Neuronal stem cell (in vitro differentiated cells): Measurements from ENCODE around the gene TUBG2.
A peak's percentile ranks its signal among the peaks of the same experiment; 100 is the strongest.
"Not testable (repeated sequence)": the region's sequence is repeated elsewhere in the genome, so short reads cannot be mapped to it uniquely, and the experiment has no call there.

ENCODE experiments used
- DNase-seq: peaks from one replicate; pipeline ENCODE4 v3.0.0-alpha.2; 2013; ENCODE audit warnings: low spot score
- H2AFZ ChIP-seq: one replicate; pipeline ENCODE4 v1.6.1; 2013; ENCODE audit warnings: mild to moderate bottlenecking, low read length, inconsistent platforms
- H2AK5ac ChIP-seq: 2 replicates; pipeline ENCODE4 v1.6.1; 2013; ENCODE audit warnings: low read depth, mild to moderate bottlenecking, inconsistent platforms, low read length, moderate library complexity, mixed read lengths
- H2BK120ac ChIP-seq: 2 replicates; pipeline ENCODE4 v1.6.1; 2013; ENCODE audit warnings: low read depth, mild to moderate bottlenecking, inconsistent platforms, low read length, moderate library complexity, mixed read lengths
- H2BK12ac ChIP-seq: one replicate; pipeline ENCODE4 v1.6.1; 2013; ENCODE audit warnings: low read length, inconsistent platforms
- H2BK15ac ChIP-seq: 2 replicates; pipeline ENCODE4 v1.6.1; 2013; ENCODE audit warnings: mild to moderate bottlenecking, low read length, inconsistent platforms, mixed read lengths
- H2BK5ac ChIP-seq: one replicate; pipeline ENCODE4 v1.6.1; 2013; ENCODE audit warnings: inconsistent platforms, mild to moderate bottlenecking, low read length, moderate library complexity
- H3K14ac ChIP-seq: one replicate; pipeline ENCODE4 v1.6.1; 2013; ENCODE audit warnings: low read length, inconsistent platforms
- H3K18ac ChIP-seq: 2 replicates; pipeline ENCODE4 v1.6.1; 2013; ENCODE audit warnings: low read length, inconsistent platforms
- H3K23ac ChIP-seq: 2 replicates; pipeline ENCODE4 v1.6.1; 2013; ENCODE audit warnings: low read depth, mild to moderate bottlenecking, mixed read lengths, low read length, inconsistent platforms; ENCODE audit not compliant: poor library complexity
- H3K27ac ChIP-seq: replicated peaks from 3 replicates; pipeline ENCODE4 v1.5.1; 2013; ENCODE audit warnings: low read length, inconsistent platforms
- H3K27me3 ChIP-seq, 3 experiments: 2 replicates each; pipeline ENCODE4 v1.6.1; 2013; ENCODE audit warnings: low read length in 3 of 3, mild to moderate bottlenecking in 2 of 3, inconsistent platforms in 1 of 3, low read depth in 1 of 3, mixed read lengths in 1 of 3, moderate library complexity in 1 of 3; ENCODE audit not compliant: control insufficient read depth in 3 of 3, insufficient read depth in 3 of 3
- H3K36me3 ChIP-seq, 2 donors: replicated peaks in 1 of 2; 2 replicates each; pipeline ENCODE4 v1.6.1; 2013; ENCODE audit warnings: low read length in 2 of 2; ENCODE audit not compliant: control insufficient read depth in 2 of 2, insufficient read depth in 2 of 2
- H3K4ac ChIP-seq: 2 replicates; pipeline ENCODE4 v1.6.1; 2013; ENCODE audit warnings: inconsistent platforms, mild to moderate bottlenecking, low read length, moderate library complexity
- H3K4me1 ChIP-seq, 2 donors: 1 replicate in 1 of 2; 2 replicates in 1 of 2; pipeline ENCODE4 v1.6.1; 2013; ENCODE audit warnings: low read length in 2 of 2, low read depth in 1 of 2; ENCODE audit not compliant: control insufficient read depth in 2 of 2, insufficient read depth in 1 of 2
- H3K4me2 ChIP-seq: one replicate; pipeline ENCODE4 v1.6.1; 2013; ENCODE audit warnings: mild to moderate bottlenecking, low read length, inconsistent platforms; ENCODE audit not compliant: insufficient read depth, poor library complexity, severe bottlenecking
- H3K4me3 ChIP-seq, 2 donors: 2 replicates each; pipeline ENCODE4 v1.5.1; 2013; ENCODE audit warnings: low read length in 2 of 2, mild to moderate bottlenecking in 2 of 2, inconsistent platforms in 1 of 2, moderate library complexity in 1 of 2
- H3K79me1 ChIP-seq: one replicate; pipeline ENCODE4 v1.6.1; 2013; ENCODE audit warnings: low read depth, mild to moderate bottlenecking, inconsistent platforms, low read length, moderate library complexity
- H3K9ac ChIP-seq: one replicate; pipeline ENCODE4 v1.6.1; 2013; ENCODE audit warnings: mild to moderate bottlenecking, low read depth, low read length, inconsistent platforms; ENCODE audit not compliant: poor library complexity
- H3K9me3 ChIP-seq, 2 donors: replicated peaks in 1 of 2; 2 replicates each; pipeline versions ENCODE3 to v1.6.1; 2013; ENCODE audit warnings: low read length in 2 of 2, mild to moderate bottlenecking in 2 of 2, inconsistent platforms in 1 of 2, low read depth in 1 of 2, mixed read lengths in 1 of 2, moderate library complexity in 1 of 2; ENCODE audit not compliant: control insufficient read depth in 2 of 2, insufficient read depth in 1 of 2
- H4K8ac ChIP-seq: one replicate; pipeline ENCODE4 v1.6.1; 2013; ENCODE audit warnings: low read depth, mild to moderate bottlenecking, inconsistent platforms, low read length, moderate library complexity
- H4K91ac ChIP-seq: one replicate; pipeline ENCODE4 v1.6.1; 2013; ENCODE audit warnings: low read length, low read depth, mild to moderate bottlenecking, inconsistent platforms; ENCODE audit not compliant: poor library complexity
- WGBS, 2 donors: extraction: QIAGEN DNeasy Blood & Tissue Kit; methylation state at CpG; one replicate each; pipeline ENCODE4 v1.1.7; 2013; ENCODE audit warnings: missing lambda C conversion rate in 2 of 2, mixed read lengths in 1 of 2; ENCODE audit not compliant: insufficient read length in 2 of 2, insufficient replicate concordance in 1 of 2; ENCODE audit errors: extremely low coverage in 2 of 2; 5-methylcytosine and 5-hydroxymethylcytosine counted together

The TUBG2 gene

DNA sequence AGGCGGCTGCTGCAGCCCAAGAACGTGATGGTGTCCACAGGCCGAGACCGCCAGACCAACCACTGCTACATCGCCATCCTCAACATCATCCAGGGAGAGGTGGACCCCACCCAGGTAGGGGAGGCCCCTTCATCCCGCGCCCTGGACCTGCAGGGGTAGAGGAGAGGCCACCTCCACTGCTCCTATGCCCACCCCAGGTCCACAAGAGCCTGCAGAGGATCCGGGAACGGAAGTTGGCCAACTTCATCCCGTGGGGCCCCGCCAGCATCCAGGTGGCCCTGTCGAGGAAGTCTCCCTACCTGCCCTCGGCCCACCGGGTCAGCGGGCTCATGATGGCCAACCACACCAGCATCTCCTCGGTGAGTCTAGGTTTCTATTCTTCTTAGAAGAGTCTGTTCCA is 7.0 kb downstream of the TUBG2 start:
- not testable (repeated sequence) for H2BK5ac ChIP-seq, H3K4me2 ChIP-seq, H3K79me1 ChIP-seq, H4K8ac ChIP-seq, H2BK12ac ChIP-seq, H3K23ac ChIP-seq, H3K4ac ChIP-seq, H3K27me3 ChIP-seq, H4K91ac ChIP-seq, H3K9me3 ChIP-seq, H2AK5ac ChIP-seq, H2BK15ac ChIP-seq, H3K18ac ChIP-seq, H3K4me3 ChIP-seq, H3K27ac ChIP-seq, H3K9ac ChIP-seq, DNase-seq, H3K14ac ChIP-seq, H2BK120ac ChIP-seq, H2AFZ ChIP-seq
- Histone ChIP-seq H3K36me3 (peaks cover 8 to 80% of the 10 kb centered on the region in 2 donors), H3K4me1 (peaks cover 0 to 15% of the 10 kb centered on the region in 2 donors)
- no CpG with 5 or more reads among the region's 16 CpGs for WGBS, 2 donors

GRCh38 chr17:42667088-42667951 is 8.2 kb downstream of the TUBG2 start:
- Histone ChIP-seq H3K27ac (no peak overlapping the region), H3K9me3 (peaks cover 0 to 2% of the 10 kb centered on the region in 2 donors), H3K18ac (no peak overlapping the region), H3K4me3 (no peak overlapping the region), H3K9ac (no peak overlapping the region), H3K27me3 (peaks cover 0 to 19% (median 3%) of the 10 kb centered on the region in 3 experiments), H3K4me2 (no peak overlapping the region), H4K8ac (no peak overlapping the region), H2BK15ac (no peak overlapping the region), H3K14ac (no peak overlapping the region), H2BK120ac (no peak overlapping the region), H2AFZ (no peak overlapping the region), H2BK5ac (no peak overlapping the region), H3K79me1 (peaks cover 3% of the 10 kb centered on the region), H3K36me3 (peaks cover 8 to 80% of the 10 kb centered on the region in 2 donors), H3K4me1 (peaks cover 0 to 20% of the 10 kb centered on the region in 2 donors), H2AK5ac (no peak overlapping the region), H4K91ac (no peak overlapping the region), H3K23ac (no peak overlapping the region), H2BK12ac (no peak overlapping the region), H3K4ac (no peak overlapping the region)
- no peak for DNase-seq
- WGBS, 2 donors, result no CpG with 5 or more reads among the region's 7 CpGs

- Histone ChIP-seq H3K4ac (no peak overlapping the region), H3K18ac (peak overlapping the region; percentile 95), H4K91ac (no peak overlapping the region), H2AK5ac (peak overlapping the region; percentile 3), H2BK120ac (no peak overlapping the region), H3K4me3 (peak overlapping the region in 1 of 2 donors; percentile 69), H2BK15ac (peak overlapping the region; percentile 55), H3K79me1 (peaks cover 6% of the 10 kb centered on the region), H3K9ac (peak overlapping the region; percentile 91), H3K27ac (no peak overlapping the region), H3K14ac (no peak overlapping the region), H2BK12ac (no peak overlapping the region), H3K9me3 (peaks cover 0 to 2% of the 10 kb centered on the region in 2 donors), H3K4me2 (peak overlapping the region; percentile 93), H3K4me1 (peaks cover under 1 to 26% of the 10 kb centered on the region in 2 donors), H3K27me3 (peaks cover 0 to 40% (median 3%) of the 10 kb centered on the region in 3 experiments), H3K23ac (no peak overlapping the region), H2BK5ac (no peak overlapping the region), H4K8ac (no peak overlapping the region), H3K36me3 (peaks cover 13 to 80% of the 10 kb centered on the region in 2 donors), H2AFZ (no peak overlapping the region)
- DNase-seq, result no peak
- no CpG with 5 or more reads among the region's 12 CpGs for WGBS, 2 donors
These were observed 10.6 kb downstream of the TUBG2 start for GRCh38 chr17:42669705-42669976.

- Histone ChIP-seq H2AFZ (no peak overlapping the region), H2BK15ac (peak overlapping the region; percentile 55), H3K79me1 (peaks cover 8% of the 10 kb centered on the region), H2BK12ac (peak overlapping the region; percentile 41), H3K36me3 (peaks cover 13 to 80% of the 10 kb centered on the region in 2 donors), H3K4me1 (peaks cover 6 to 31% of the 10 kb centered on the region in 2 donors), H2BK5ac (no peak overlapping the region), H4K8ac (peak overlapping the region; percentile 43), H3K23ac (peak overlapping the region; percentile 65), H4K91ac (no peak overlapping the region), H3K14ac (no peak overlapping the region), H2AK5ac (peak overlapping the region; percentile 84), H3K9me3 (peaks cover 0 to 2% of the 10 kb centered on the region in 2 donors), H3K27ac (no peak overlapping the region), H3K18ac (peak overlapping the region; percentile 95), H3K27me3 (peaks cover 0 to 46% (median 4%) of the 10 kb centered on the region in 3 experiments), H3K4ac (no peak overlapping the region), H2BK120ac (no peak overlapping the region), H3K9ac (peak overlapping the region; percentile 91), H3K4me3 (peak overlapping the region in 1 of 2 donors; percentile 76), H3K4me2 (peak overlapping the region; percentile 93)
- no peak for DNase-seq
- no CpG with 5 or more reads among the region's 87 CpGs for WGBS, 2 donors
These were observed 11.1 kb downstream of the TUBG2 start for GRCh38 chr17:42669977-42670788.
